ENCODE measurements around the gene NEAT1.

The NEAT1 gene

GRCh38 chr11:65431451-65432099 lies 9.0 kb downstream of the NEAT1 start:
- Histone ChIP-seq H4K8ac (ENCODE audit: low read length) (no peak overlapping the region), H3K9me3 (ENCODE audit: control insufficient read depth, low read length) (no peaks in the 10 kb centered on the region), H3K79me1 (replicated peaks; ENCODE audit: low read length, poor library complexity, severe bottlenecking) (no peaks in the 10 kb centered on the region), H3K18ac (ENCODE audit: low read depth in 1 of 2, low read length in 2 of 2) (no peak overlapping the region), H2BK15ac (ENCODE audit: low read depth, poor library complexity, severe bottlenecking) (no peak overlapping the region), H3K4me2 (ENCODE audit: low read length, poor library complexity, severe bottlenecking) (peak overlapping the region; percentile 4), H3K36me3 (ENCODE audit: control insufficient read depth in 1 of 2, insufficient read depth in 2 of 2, low read depth in 1 of 2, low read length in 2 of 2) (peaks cover 26 to 96% of the 10 kb centered on the region in 2 experiments), H3K14ac (ENCODE audit: low read length in 2 of 2) (no peak overlapping the region), H3K9ac (ENCODE audit: low read length) (peak overlapping the region; percentile 99), H3K4ac (ENCODE audit: low read depth in 1 of 2, low read length in 2 of 2) (no peak overlapping the region), H2AK5ac (ENCODE audit: low read length, severe bottlenecking) (no peak overlapping the region), H3K4me1 (ENCODE audit: control insufficient read depth, insufficient read depth, low read depth, low read length) (peaks cover 16% of the 10 kb centered on the region), H3K27ac (ENCODE audit: low read length, poor library complexity, severe bottlenecking) (peak overlapping the region; percentile 13), H2BK5ac (ENCODE audit: low read depth, low read length, poor library complexity, severe bottlenecking) (no peak overlapping the region), H3K23ac (ENCODE audit: low read length in 2 of 2) (no peak overlapping the region), H2AFZ (ENCODE audit: low read depth, low read length) (no peak overlapping the region), H2BK120ac (ENCODE audit: low read depth, low read length) (no peak overlapping the region), H3K27me3 (ENCODE audit: control insufficient read depth in 1 of 2, insufficient read depth in 1 of 2, low read length in 2 of 2) (no peaks in the 10 kb centered on the region), H3K4me3 (ENCODE audit: insufficient read depth in 1 of 2, low read depth in 1 of 2, low read length in 2 of 2) (peak overlapping the region in 1 of 2 experiments; percentile 92), H4K91ac (ENCODE audit: low read length) (no peak overlapping the region), H2BK12ac (ENCODE audit: low read length in 2 of 2) (no peak overlapping the region)
- peak; percentile 81 for DNase-seq
- 79% methylated on average over 2 of the region's 4 CpGs for WGBS

- peak overlapping the region in 1 of 2 experiments; percentile 92 for H3K4me3 ChIP-seq (ENCODE audit: insufficient read depth in 1 of 2, low read depth in 1 of 2, low read length in 2 of 2)
- H3K4me1 ChIP-seq (ENCODE audit: control insufficient read depth, insufficient read depth, low read depth, low read length): peaks cover 16% of the 10 kb centered on the region
- H3K4ac ChIP-seq (ENCODE audit: low read depth in 1 of 2, low read length in 2 of 2): no peak overlapping the region
- no peak overlapping the region for H3K14ac ChIP-seq (ENCODE audit: low read length in 2 of 2)
- no CpG with 5 or more reads among the region's 2 CpGs for WGBS
- H2BK12ac ChIP-seq (ENCODE audit: low read length in 2 of 2): no peak overlapping the region
- H3K4me2 ChIP-seq (ENCODE audit: low read length, poor library complexity, severe bottlenecking): no peak overlapping the region
- peaks cover 22 to 94% of the 10 kb centered on the region in 2 experiments for H3K36me3 ChIP-seq (ENCODE audit: control insufficient read depth in 1 of 2, insufficient read depth in 2 of 2, low read depth in 1 of 2, low read length in 2 of 2)
- no peak overlapping the region for H2AK5ac ChIP-seq (ENCODE audit: low read length, severe bottlenecking)
- H3K79me1 ChIP-seq (replicated peaks; ENCODE audit: low read length, poor library complexity, severe bottlenecking): no peaks in the 10 kb centered on the region
- no peak overlapping the region for H2AFZ ChIP-seq (ENCODE audit: low read depth, low read length)
- H2BK5ac ChIP-seq (ENCODE audit: low read depth, low read length, poor library complexity, severe bottlenecking): no peak overlapping the region
- H2BK15ac ChIP-seq (ENCODE audit: low read depth, poor library complexity, severe bottlenecking): no peak overlapping the region
- H3K9me3 ChIP-seq (ENCODE audit: control insufficient read depth, low read length): no peaks in the 10 kb centered on the region
- no peak overlapping the region for H4K8ac ChIP-seq (ENCODE audit: low read length)
- no peak overlapping the region for H4K91ac ChIP-seq (ENCODE audit: low read length)
- H3K27ac ChIP-seq (ENCODE audit: low read length, poor library complexity, severe bottlenecking): no peak overlapping the region
- peak; percentile 68 for DNase-seq
- no peak overlapping the region for H2BK120ac ChIP-seq (ENCODE audit: low read depth, low read length)
- no peaks in the 10 kb centered on the region for H3K27me3 ChIP-seq (ENCODE audit: control insufficient read depth in 1 of 2, insufficient read depth in 1 of 2, low read length in 2 of 2)
- H3K9ac ChIP-seq (ENCODE audit: low read length): peak overlapping the region; percentile 99
- no peak overlapping the region for H3K18ac ChIP-seq (ENCODE audit: low read depth in 1 of 2, low read length in 2 of 2)
- no peak overlapping the region for H3K23ac ChIP-seq (ENCODE audit: low read length in 2 of 2)
Measured at GRCh38 chr11:65432100-65432650, 9.6 kb downstream of the NEAT1 start.

GRCh38 chr11:65432686-65433582 lies 10.3 kb downstream of the NEAT1 start:
- Histone ChIP-seq H3K14ac (ENCODE audit: low read length in 2 of 2) (no peak overlapping the region), H2BK12ac (ENCODE audit: low read length in 2 of 2) (no peak overlapping the region), H2AFZ (ENCODE audit: low read depth, low read length) (no peak overlapping the region), H3K4me1 (ENCODE audit: control insufficient read depth, insufficient read depth, low read depth, low read length) (peaks cover 17% of the 10 kb centered on the region), H2BK120ac (ENCODE audit: low read depth, low read length) (no peak overlapping the region), H3K23ac (ENCODE audit: low read length in 2 of 2) (no peak overlapping the region), H2BK15ac (ENCODE audit: low read depth, poor library complexity, severe bottlenecking) (no peak overlapping the region), H4K8ac (ENCODE audit: low read length) (no peak overlapping the region), H3K36me3 (ENCODE audit: control insufficient read depth in 1 of 2, insufficient read depth in 2 of 2, low read depth in 1 of 2, low read length in 2 of 2) (peaks cover 23 to 94% of the 10 kb centered on the region in 2 experiments), H3K9me3 (ENCODE audit: control insufficient read depth, low read length) (no peaks in the 10 kb centered on the region), H3K79me1 (replicated peaks; ENCODE audit: low read length, poor library complexity, severe bottlenecking) (no peaks in the 10 kb centered on the region), H3K27me3 (ENCODE audit: control insufficient read depth in 1 of 2, insufficient read depth in 1 of 2, low read length in 2 of 2) (no peaks in the 10 kb centered on the region), H3K4me2 (ENCODE audit: low read length, poor library complexity, severe bottlenecking) (peak overlapping the region; percentile 24), H3K18ac (ENCODE audit: low read depth in 1 of 2, low read length in 2 of 2) (no peak overlapping the region), H2BK5ac (ENCODE audit: low read depth, low read length, poor library complexity, severe bottlenecking) (no peak overlapping the region), H3K4ac (ENCODE audit: low read depth in 1 of 2, low read length in 2 of 2) (no peak overlapping the region), H3K9ac (ENCODE audit: low read length) (peak overlapping the region; percentile 99), H2AK5ac (ENCODE audit: low read length, severe bottlenecking) (no peak overlapping the region), H4K91ac (ENCODE audit: low read length) (no peak overlapping the region), H3K27ac (ENCODE audit: low read length, poor library complexity, severe bottlenecking) (peak overlapping the region; percentile 48), H3K4me3 (ENCODE audit: insufficient read depth in 1 of 2, low read depth in 1 of 2, low read length in 2 of 2) (peak overlapping the region in 1 of 2 experiments; percentile 92)
- WGBS: 100% methylated on average over 1 of the region's 1 CpG
- DNase-seq: peak; percentile 80

- Histone ChIP-seq H3K4ac (ENCODE audit: low read depth in 1 of 2, low read length in 2 of 2) (no peak overlapping the region), H2AK5ac (ENCODE audit: low read length, severe bottlenecking) (no peak overlapping the region), H4K91ac (ENCODE audit: low read length) (no peak overlapping the region), H3K9ac (ENCODE audit: low read length) (peak overlapping the region; percentile 99), H3K4me3 (ENCODE audit: insufficient read depth in 1 of 2, low read depth in 1 of 2, low read length in 2 of 2) (peak overlapping the region in 1 of 2 experiments; percentile 92), H3K9me3 (ENCODE audit: control insufficient read depth, low read length) (no peaks in the 10 kb centered on the region), H2BK120ac (ENCODE audit: low read depth, low read length) (no peak overlapping the region), H3K36me3 (ENCODE audit: control insufficient read depth in 1 of 2, insufficient read depth in 2 of 2, low read depth in 1 of 2, low read length in 2 of 2) (peaks cover 24 to 94% of the 10 kb centered on the region in 2 experiments), H3K18ac (ENCODE audit: low read depth in 1 of 2, low read length in 2 of 2) (no peak overlapping the region), H3K14ac (ENCODE audit: low read length in 2 of 2) (no peak overlapping the region), H2BK5ac (ENCODE audit: low read depth, low read length, poor library complexity, severe bottlenecking) (no peak overlapping the region), H3K23ac (ENCODE audit: low read length in 2 of 2) (no peak overlapping the region), H3K4me1 (ENCODE audit: control insufficient read depth, insufficient read depth, low read depth, low read length) (peaks cover 18% of the 10 kb centered on the region), H2BK15ac (ENCODE audit: low read depth, poor library complexity, severe bottlenecking) (no peak overlapping the region), H3K79me1 (replicated peaks; ENCODE audit: low read length, poor library complexity, severe bottlenecking) (no peaks in the 10 kb centered on the region), H3K27ac (ENCODE audit: low read length, poor library complexity, severe bottlenecking) (no peak overlapping the region), H3K27me3 (ENCODE audit: control insufficient read depth in 1 of 2, insufficient read depth in 1 of 2, low read length in 2 of 2) (no peaks in the 10 kb centered on the region), H4K8ac (ENCODE audit: low read length) (no peak overlapping the region), H3K4me2 (ENCODE audit: low read length, poor library complexity, severe bottlenecking) (no peak overlapping the region), H2AFZ (ENCODE audit: low read depth, low read length) (no peak overlapping the region), H2BK12ac (ENCODE audit: low read length in 2 of 2) (no peak overlapping the region)
- peak; percentile 54 for DNase-seq
- WGBS: 90% methylated on average over 2 of the region's 2 CpGs
Measured at GRCh38 chr11:65433657-65434056, 11.1 kb downstream of the NEAT1 start.
